ENCODE measurements around the gene TMEM165. TPM values are rescaled to one million over a fixed set of nuclear protein-coding genes. Genes with fewer than 3 reads are reported as not detected.

The TMEM165 gene
- polyA plus RNA-seq, 3 donors: 77.4 to 96.4 (median 92.8) TPM

DNA sequence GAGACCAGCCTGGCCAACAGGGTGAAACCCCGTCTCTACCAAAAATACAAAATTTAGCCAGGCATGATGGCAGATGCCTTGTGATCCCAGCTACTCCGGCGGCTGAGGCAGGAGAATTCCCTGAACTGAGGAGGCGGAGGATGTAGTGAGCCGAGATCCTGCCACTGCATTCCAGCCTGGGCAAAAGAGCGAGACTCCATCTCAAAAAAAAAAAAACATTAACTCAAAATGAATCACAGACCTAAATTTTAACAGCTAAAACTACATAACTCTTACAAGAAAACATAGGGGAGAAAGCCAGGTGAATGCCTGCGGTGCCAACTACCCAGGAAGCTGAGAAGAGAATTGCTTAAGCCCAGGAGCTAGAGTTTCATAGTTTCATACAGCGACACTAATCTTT lies 54.8 kb downstream of the TMEM165 start:
- H3K27ac Mint-ChIP-seq: no peak overlapping the region
- peaks cover 31 to 68% of the 10 kb centered on the region in 2 donors for H3K36me3 ChIP-seq (replicated peaks in 1 of 2; ENCODE audit: control insufficient read depth in 1 of 2, insufficient read depth in 2 of 2, low read length in 2 of 2)

DNA sequence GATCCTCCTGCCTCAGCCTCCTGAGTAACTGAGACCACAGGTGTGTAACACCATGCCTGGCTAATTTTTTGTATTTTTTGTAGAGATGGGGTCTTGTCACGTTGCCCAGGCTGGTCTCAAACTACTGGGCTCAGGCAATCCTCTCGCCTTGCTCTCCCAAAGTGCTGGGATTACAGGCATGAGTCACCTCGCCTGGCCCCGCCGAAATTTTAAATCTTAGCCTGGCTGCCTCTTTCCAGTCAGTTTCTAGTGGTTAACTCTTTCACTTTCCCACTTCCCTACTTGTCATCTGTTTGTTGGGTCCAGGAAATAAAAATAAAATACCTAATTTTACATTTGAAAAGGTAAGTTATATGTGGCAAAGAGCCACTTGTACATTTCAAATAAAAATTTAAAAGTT lies 62.4 kb downstream of the TMEM165 start:
- peaks cover 10 to 51% of the 10 kb centered on the region in 2 donors for H3K36me3 ChIP-seq (replicated peaks in 1 of 2; ENCODE audit: control insufficient read depth in 1 of 2, insufficient read depth in 2 of 2, low read length in 2 of 2)
- intact Hi-C loops (cut with micrococcal nuclease): no loop called here
- H4K20me1 ChIP-seq (ENCODE audit: insufficient read depth, low read length): no peaks in the 10 kb centered on the region
- no peaks in the 10 kb centered on the region for H3K27me3 ChIP-seq (ENCODE audit: control insufficient read depth in 2 of 2, insufficient read depth in 2 of 2, low read length in 2 of 2)
- Mint-ChIP-seq H3K27me3 (ENCODE audit: low read depth in 3 of 3) (no peaks in the 10 kb centered on the region), H3K9me3 (no peaks in the 10 kb centered on the region), H3K4me3 (no peak overlapping the region), H3K4me1 (no peaks in the 10 kb centered on the region), H3K36me3 (peaks cover 25 to 32% of the 10 kb centered on the region in 2 donors), H3K27ac (no peak overlapping the region)
- TF ChIP-seq, protein P1, sequence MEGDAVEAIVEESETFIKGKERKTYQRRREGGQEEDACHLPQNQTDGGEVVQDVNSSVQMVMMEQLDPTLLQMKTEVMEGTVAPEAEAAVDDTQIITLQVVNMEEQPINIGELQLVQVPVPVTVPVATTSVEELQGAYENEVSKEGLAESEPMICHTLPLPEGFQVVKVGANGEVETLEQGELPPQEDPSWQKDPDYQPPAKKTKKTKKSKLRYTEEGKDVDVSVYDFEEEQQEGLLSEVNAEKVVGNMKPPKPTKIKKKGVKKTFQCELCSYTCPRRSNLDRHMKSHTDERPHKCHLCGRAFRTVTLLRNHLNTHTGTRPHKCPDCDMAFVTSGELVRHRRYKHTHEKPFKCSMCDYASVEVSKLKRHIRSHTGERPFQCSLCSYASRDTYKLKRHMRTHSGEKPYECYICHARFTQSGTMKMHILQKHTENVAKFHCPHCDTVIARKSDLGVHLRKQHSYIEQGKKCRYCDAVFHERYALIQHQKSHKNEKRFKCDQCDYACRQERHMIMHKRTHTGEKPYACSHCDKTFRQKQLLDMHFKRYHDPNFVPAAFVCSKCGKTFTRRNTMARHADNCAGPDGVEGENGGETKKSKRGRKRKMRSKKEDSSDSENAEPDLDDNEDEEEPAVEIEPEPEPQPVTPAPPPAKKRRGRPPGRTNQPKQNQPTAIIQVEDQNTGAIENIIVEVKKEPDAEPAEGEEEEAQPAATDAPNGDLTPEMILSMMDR (IDR thresholded peaks at IDR 0.05): no peak
- no peaks in the 10 kb centered on the region for H3K79me2 ChIP-seq (ENCODE audit: insufficient read depth, low read length)
- no peak overlapping the region for H3K9ac ChIP-seq (ENCODE audit: insufficient read depth, low read length, poor library complexity, severe bottlenecking)
- H3K4me3 ChIP-seq (replicated peaks in 1 of 3; ENCODE audit: low read depth in 2 of 3, low read length in 3 of 3): no peak overlapping the region
- H3K4me2 ChIP-seq (replicated peaks; ENCODE audit: extremely low read depth, low read length, poor library complexity, severe bottlenecking): no peak overlapping the region
- H3K4me1 ChIP-seq (ENCODE audit: control insufficient read depth in 1 of 2, insufficient read depth in 2 of 2, low read length in 2 of 2): no peaks in the 10 kb centered on the region
- no peak for DNase-seq
- WGBS (ENCODE audit: insufficient coverage): no CpG with 5 or more reads among the region's 5 CpGs
- H2AFZ ChIP-seq (ENCODE audit: insufficient read depth, low read depth, low read length, poor library complexity, severe bottlenecking): no peak overlapping the region
- no peak overlapping the region for H3K27ac ChIP-seq (ENCODE audit: low read depth in 1 of 2, low read length in 2 of 2)
- no peaks in the 10 kb centered on the region for H3K9me3 ChIP-seq (replicated peaks in 1 of 2; ENCODE audit: control insufficient read depth in 1 of 2, insufficient read depth in 1 of 2, low read length in 2 of 2)

More for the DNA sequence above, 54.8 kb downstream of the TMEM165 start:
- DNase-seq: no peak
- H3K9me3 Mint-ChIP-seq: no peaks in the 10 kb centered on the region
- WGBS (ENCODE audit: insufficient coverage): 72% methylated on average over 4 of the region's 8 CpGs
- H2AFZ ChIP-seq (ENCODE audit: insufficient read depth, low read depth, low read length, poor library complexity, severe bottlenecking): no peak overlapping the region
- no peak overlapping the region for H3K27ac ChIP-seq (ENCODE audit: low read depth in 1 of 2, low read length in 2 of 2)
- peaks cover 6% of the 10 kb centered on the region for H3K4me1 Mint-ChIP-seq
- no peak overlapping the region for H3K4me3 ChIP-seq (replicated peaks in 1 of 3; ENCODE audit: low read depth in 2 of 3, low read length in 3 of 3)
- H3K4me1 ChIP-seq (ENCODE audit: control insufficient read depth in 1 of 2, insufficient read depth in 2 of 2, low read length in 2 of 2): peaks cover 2 to 17% of the 10 kb centered on the region in 2 donors
- TF ChIP-seq, protein P1 (IDR thresholded peaks at IDR 0.05): no peak
- intact Hi-C loops (cut with micrococcal nuclease): no loop called here
- no peak overlapping the region for H3K4me3 Mint-ChIP-seq
- H3K27me3 Mint-ChIP-seq (ENCODE audit: low read depth in 3 of 3): peaks cover 0 to 2% (median 0%) of the 10 kb centered on the region in 3 donors
- no peak overlapping the region for H3K4me2 ChIP-seq (replicated peaks; ENCODE audit: extremely low read depth, low read length, poor library complexity, severe bottlenecking)
- peaks cover 44 to 58% of the 10 kb centered on the region in 2 donors for H3K36me3 Mint-ChIP-seq
- no peaks in the 10 kb centered on the region for H3K27me3 ChIP-seq (ENCODE audit: control insufficient read depth in 2 of 2, insufficient read depth in 2 of 2, low read length in 2 of 2)
- no peak overlapping the region for H3K9ac ChIP-seq (ENCODE audit: insufficient read depth, low read length, poor library complexity, severe bottlenecking)
- no peaks in the 10 kb centered on the region for H4K20me1 ChIP-seq (ENCODE audit: insufficient read depth, low read length)
- H3K79me2 ChIP-seq (ENCODE audit: insufficient read depth, low read length): no peaks in the 10 kb centered on the region
- H3K9me3 ChIP-seq (replicated peaks in 1 of 2; ENCODE audit: control insufficient read depth in 1 of 2, insufficient read depth in 1 of 2, low read length in 2 of 2): no peaks in the 10 kb centered on the region
